NCI-H82 treated with DMSO at 0.1 percent for 48 hours (cell line): ENCODE data around the gene RGS8.

Experiments
- DNase-seq: peaks from one replicate; lab custom pipeline; 2025; ENCODE audit not compliant: unreplicated experiment; lab: John Stamatoyannopoulos, UW

Gene RGS8

GRCh38 chr1:182672487-182672836 lies 11.9 kb downstream of the RGS8 start:
- DNase-seq: no peak

- peak; percentile 32 for DNase-seq
These were observed 12.5 kb downstream of the RGS8 start for GRCh38 chr1:182671750-182672486.

GRCh38 chr1:182670032-182670749 lies 14.2 kb downstream of the RGS8 start:
- no peak for DNase-seq

GRCh38 chr1:182669266-182669665 lies 15.1 kb downstream of the RGS8 start:
- no peak for DNase-seq

GRCh38 chr1:182668521-182669054 lies 15.8 kb downstream of the RGS8 start:
- no peak for DNase-seq

- DNase-seq: no peak
These were observed 16.4 kb downstream of the RGS8 start for GRCh38 chr1:182667848-182668505.

- no peak for DNase-seq
These were observed 17.7 kb downstream of the RGS8 start for GRCh38 chr1:182666706-182667105.

GRCh38 chr1:182664296-182664695 lies 20.1 kb downstream of the RGS8 start:
- no peak for DNase-seq

- DNase-seq: no peak
These were observed 21.4 kb downstream of the RGS8 start for GRCh38 chr1:182662956-182663355.

- DNase-seq: no peak
These were observed 22.1 kb downstream of the RGS8 start for GRCh38 chr1:182662121-182662890.

GRCh38 chr1:182658055-182658454 lies 26.3 kb downstream of the RGS8 start:
- no peak for DNase-seq

GRCh38 chr1:182656842-182657397 lies 27.5 kb downstream of the RGS8 start:
- no peak for DNase-seq

- DNase-seq: no peak
These were observed 30.4 kb downstream of the RGS8 start for GRCh38 chr1:182653986-182654385.

GRCh38 chr1:182652933-182653332 lies 31.5 kb downstream of the RGS8 start:
- no peak for DNase-seq

- DNase-seq: no peak
These were observed 33.1 kb downstream of the RGS8 start for GRCh38 chr1:182651339-182651724.

- DNase-seq: no peak
These were observed 33.6 kb downstream of the RGS8 start for GRCh38 chr1:182650678-182651338.

- no peak for DNase-seq
These were observed 35.3 kb downstream of the RGS8 start for GRCh38 chr1:182649041-182649440.

GRCh38 chr1:182646739-182647138 lies 37.6 kb downstream of the RGS8 start:
- no peak for DNase-seq

- DNase-seq: no peak
These were observed 39.5 kb downstream of the RGS8 start for GRCh38 chr1:182644886-182645285.

GRCh38 chr1:182643699-182644098 lies 40.7 kb downstream of the RGS8 start:
- DNase-seq: no peak
